HG03108 (cell line): ENCODE data around the gene PBRM1.
"Not testable (repeated sequence)": the region's sequence is repeated elsewhere in the genome, so short reads cannot be mapped to it uniquely, and the experiment has no call there.

Experiments used
- ATAC-seq: cut with Tn5 transposase; IDR thresholded peaks from one replicate; pipeline ENCODE4 v1.9.1; 2021; ENCODE audit warnings: moderate library complexity; ENCODE audit not compliant: unreplicated experiment

The PBRM1 gene

DNA sequence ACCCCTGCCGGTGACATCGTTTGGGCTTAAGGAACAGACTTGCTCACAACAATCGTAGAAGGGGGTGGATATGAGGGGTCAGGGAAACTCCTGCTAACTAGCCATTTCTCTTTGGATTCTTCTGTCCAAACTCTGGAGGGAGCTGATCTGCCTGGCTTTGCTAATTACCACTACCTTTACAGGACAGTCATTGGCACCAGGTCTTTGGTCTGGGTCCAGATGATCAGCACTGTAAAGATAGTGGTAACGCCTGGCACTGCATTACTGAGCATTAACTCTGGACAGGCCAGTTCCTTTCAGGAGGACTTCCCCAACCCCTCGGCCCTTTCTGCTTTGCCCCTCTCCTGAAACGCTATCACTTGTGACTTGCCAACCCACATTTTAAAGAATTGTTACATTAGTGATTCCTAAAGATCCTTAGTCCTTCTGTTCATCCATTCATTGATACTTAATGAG is 148.5 kb downstream of the PBRM1 start:
- ATAC-seq: no peak

DNA sequence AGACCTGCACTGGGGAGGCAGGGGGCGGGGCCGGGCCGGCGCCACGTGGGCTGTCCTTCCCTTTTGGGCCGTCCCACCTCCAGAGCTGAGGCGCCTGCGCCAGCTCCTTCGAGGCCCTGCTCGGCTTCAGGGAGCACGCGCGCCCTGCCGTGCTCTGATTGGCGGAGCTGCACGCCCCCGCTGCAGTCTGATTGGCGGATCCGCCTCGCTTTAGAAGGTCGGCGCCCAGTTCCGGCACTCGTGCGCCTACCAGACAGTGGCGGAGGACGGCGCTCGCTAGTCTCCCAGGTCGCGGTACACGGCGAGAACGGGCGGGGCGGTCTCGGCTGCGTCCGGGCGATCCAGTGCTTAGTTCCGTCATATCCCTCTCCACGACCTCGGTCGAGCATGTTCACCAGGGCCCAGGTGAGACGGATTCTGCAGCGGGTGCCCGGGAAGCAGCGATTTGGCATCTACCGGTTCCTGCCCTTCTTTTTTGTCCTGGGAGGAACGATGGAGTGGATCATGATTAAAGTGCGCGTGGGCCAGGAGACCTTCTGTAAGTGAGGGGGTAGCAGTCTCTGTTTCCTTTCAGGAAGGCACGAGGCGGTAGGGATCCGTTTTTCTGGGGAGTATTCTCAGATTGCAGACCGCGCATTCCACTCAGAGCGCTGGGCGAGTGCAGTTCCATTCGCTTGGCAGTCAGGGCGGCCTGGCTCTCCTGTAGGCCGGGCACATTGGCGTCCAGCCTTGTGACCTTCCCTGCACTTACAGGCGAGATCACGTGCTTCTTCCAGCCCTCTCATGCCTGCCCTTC is 149.1 kb downstream of the PBRM1 start, which contains the start of gene UQCC5:
TSS of gene UQCC5 (plus strand) at position 237 of the 796 bp plus-strand sequence. CDS start at position 388, 151 bp downstream.
- ATAC-seq: peak; percentile 87

DNA sequence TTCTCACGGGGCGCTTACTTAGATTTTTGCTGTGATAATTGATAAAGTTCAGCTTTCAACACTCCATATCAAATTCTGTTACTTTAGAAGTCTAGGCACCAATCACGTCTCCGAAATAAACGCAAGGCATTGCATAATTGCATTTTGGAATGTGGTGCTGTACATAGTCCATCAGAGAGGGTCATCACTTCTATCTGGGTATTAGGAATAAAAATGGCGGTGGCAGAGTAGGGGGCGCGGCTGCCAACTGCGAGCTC is 149.7 kb downstream of the PBRM1 start:
- no peak for ATAC-seq

DNA sequence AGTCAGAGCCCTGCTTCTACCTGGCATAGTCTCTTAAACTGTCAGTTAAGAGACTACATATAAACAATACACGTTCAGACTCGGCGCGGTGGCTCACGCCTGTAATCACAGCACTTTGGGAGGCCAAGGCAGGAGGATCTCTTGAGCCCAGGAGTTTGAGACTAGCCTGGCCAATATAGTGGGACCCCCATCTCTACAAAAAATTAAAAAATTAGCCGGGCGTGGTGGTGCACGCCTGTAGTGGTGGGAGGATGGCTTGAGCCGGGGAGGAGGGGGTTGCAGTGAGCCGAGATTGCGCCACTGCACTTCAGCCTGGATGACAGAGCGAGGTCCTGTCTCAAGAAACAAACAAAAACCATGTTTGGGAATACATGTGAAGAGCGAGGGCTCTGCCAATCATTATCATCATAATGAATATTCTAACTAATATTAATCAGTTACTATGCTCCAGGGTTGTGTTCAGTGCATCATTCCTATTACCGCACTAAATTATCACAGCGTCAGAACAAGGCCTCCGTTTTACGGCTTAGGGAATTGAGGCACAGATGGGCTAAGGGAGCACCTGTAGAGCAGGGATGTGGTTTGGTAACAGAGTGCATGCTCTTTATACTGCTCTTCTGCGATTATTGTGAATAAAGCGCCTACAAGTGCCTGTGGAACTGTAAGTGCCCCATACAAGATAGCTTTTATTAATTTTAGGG is 150.2 kb downstream of the PBRM1 start:
- no peak for ATAC-seq

DNA sequence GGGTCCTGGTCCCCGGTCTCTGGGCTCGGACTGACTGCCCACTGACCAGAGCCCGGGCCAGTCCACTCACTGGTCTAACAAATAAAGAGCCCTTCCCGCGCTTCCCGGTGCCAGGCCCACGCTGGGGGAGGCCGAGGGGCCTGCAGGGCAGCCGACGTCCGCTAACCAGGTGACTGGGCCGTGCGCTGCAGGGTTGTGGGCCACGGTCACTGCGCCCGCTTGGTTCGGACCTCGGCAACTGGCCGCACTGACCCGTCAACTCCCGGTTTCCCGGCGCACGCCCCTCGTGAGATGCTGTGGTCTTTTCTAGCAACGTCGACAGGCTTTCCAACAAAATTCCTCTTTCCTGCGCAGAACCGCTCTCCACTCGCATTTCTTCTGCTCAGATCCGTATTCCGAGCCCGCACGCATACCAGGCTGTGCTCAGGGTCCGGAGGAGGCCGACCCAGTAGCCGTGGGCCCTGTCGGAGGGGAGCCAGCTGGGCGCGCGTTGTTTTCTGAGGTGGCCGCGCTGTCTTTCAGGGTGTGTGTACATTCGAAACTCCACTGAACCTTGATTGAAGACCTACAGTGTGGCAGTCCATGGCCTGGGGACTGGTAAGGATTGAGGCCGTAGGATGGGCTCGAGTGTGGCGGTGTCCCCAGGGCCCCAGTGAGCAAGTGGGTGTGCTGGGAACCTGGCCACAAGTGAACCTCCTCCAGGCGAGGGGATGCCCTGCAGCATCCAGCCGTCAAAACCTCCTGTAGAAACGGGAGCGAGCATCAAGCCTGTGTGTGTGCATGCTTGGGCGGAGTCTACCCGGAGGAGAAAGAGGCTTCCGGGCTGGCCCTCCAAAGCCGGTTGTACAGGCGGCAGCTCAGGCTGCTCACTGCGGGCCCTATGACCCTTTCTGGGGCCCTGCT is 151.2 kb downstream of the PBRM1 start:
- no peak for ATAC-seq

DNA sequence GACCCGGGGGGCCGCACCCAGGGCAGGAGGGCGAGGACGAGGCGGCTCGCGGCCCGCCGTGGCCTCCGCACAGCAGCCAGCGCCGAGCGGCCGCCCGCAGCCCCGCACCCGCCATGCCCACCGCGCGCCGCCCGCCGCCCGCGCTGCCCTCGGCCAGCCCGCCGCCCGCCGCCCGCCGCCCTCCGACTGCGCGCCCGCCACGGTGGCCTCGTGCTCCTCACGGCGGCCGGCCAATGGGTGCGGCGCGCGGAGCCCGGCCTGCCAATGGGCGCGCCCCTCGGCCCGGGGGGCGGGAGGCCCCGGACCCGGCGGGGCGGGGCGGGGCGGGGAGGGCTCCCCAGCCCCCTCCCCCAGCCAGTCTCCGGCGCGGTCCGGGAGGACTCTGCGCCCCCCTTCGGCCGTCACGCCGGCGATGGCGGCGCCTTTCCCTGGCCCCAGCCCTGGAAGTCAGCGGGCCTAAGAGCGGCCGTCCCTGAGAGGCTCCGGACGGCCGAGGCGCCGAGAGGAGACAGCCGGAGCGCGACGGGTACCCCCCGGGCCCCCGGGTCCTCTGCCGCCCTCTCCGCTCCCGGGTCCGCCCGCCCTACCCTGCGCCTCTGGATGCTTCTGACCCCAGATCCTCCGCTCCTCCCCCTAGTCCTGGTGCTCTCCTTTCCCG is 152.0 kb downstream of the PBRM1 start, which contains the start of gene NT5DC2:
TSS of gene NT5DC2 (minus strand) at position 235 of the 658 bp plus-strand sequence. CDS start at position 115, 120 bp downstream.
- ATAC-seq: peak; percentile 25

DNA sequence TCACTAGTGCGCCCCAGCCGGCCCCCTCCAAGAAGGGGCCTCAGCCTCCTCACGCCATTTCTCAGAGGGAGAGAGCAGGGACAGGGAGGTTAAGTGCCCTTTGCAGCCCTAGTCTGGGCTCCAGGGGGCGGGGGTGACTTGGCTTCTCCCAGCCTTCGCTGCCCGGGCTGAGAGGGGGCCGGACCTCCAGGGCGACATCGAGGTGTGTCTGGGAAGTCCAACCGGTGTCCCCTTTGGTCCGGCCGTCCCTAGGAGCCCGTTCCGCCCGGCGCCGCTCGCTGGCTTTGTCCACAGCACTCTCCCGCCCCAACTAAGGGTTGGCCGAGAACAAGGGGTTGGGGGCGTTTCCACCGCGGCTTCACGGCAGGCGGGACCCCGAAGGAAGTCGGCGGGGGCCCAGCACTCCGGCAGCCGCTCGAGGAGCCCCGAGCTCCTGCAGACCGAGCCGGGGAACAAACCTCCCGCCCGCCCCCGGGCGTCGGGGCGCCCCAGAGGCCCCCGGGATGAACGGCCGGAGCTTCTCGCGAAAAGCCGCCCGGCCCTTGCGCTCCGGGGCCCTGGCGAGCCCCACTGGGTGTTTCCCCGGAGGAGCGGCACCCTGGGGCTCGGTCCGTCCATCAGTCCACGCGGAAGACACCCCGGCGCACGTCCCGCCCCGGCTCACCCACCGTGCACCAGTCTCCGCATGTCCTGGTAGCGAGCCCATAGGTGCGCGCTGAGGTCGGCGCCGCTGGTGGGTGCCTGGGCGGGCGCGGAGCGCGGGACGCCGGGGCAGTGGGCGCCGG is 152.7 kb downstream of the PBRM1 start:
- no peak for ATAC-seq

DNA sequence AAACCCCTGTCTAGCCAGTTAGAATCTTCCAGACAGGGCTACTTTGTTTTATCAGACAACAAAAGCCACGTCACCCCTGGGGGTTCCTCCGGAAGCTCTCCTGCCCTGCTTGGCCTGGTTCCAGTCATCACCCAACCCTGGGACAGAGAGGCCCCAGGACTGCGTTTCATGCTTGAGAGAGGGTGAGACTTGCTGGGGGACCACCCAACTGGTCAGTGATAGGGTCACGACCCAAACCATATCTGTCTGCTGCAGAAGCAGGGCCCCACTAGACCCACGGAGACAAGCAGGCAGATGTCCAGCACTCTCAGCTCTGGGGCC is 153.2 kb downstream of the PBRM1 start:
- no peak for ATAC-seq

DNA sequence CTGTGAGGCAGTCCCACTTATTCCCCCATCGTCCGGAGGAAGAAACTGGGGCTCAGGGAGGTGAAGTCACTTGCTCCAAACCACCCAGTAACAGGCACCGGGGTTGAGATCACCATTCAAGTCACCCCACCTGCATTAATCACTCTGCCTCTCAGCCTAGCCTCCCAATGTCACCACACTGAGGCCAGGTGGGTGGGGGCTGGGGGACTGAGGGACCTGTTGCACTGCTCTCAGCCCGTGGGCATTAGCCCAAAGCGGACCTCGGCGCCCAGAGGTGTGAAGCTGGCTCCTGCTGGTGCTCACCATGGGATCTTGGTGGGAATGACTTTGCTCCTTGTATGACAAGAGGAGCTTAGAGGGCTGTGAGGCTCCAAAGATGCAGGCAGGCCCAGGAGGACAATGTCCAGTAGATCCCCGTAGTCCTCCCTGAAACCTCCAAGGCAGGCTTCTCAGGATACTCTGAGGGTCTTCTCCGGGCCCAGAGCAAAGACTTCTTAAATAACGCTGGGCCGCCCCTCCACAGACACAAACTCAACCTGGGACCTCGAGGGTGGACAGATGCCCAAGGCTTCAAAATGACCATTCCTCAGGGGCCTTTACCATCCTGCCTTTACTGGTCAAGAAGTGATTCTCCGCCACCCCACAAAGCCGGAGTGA is 153.7 kb downstream of the PBRM1 start:
- ATAC-seq: no peak

DNA sequence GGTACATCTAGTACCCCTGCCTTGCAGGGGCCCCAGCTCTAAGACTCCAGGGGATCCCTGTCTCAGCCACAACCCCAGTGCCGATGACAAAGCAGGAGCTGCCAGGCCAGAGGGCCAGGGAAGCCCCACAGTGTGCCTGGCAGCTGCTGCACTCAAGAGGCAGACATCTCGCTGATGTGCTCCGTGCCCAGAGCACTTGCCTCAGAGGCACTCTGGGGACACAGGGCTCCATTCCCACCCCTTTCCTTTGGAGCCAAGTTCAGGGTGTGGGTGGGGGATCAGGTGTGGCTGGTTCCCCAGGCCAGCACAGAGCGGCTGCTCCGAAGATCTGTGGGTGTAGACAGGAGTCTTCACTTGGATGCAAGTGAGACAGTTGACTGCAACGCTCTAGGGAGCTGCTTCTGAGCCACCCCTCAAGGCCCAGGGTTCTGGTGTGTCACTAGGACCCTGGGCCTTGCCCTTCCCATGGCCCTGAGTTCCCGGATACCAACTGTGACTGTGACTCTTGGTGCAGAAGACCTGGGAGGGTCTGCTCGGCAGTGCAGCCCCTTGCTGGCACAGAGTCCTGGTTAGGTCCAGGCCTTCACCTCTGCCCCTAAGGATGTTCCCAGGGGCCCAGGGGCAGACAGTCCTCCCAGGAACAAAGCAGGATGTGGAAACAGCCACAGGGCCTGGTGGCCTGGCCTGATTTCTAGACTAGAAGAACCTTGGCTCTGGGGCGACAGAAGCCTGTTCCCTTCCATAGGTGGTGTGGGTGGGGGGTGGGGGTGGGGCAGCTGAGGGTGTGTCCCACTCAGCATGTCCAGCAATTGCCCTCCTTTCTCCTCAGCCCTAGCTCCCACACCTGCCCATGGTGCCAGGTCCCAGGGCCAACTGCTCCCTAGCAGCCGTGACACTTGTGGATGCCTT is 154.5 kb downstream of the PBRM1 start:
- no peak for ATAC-seq

DNA sequence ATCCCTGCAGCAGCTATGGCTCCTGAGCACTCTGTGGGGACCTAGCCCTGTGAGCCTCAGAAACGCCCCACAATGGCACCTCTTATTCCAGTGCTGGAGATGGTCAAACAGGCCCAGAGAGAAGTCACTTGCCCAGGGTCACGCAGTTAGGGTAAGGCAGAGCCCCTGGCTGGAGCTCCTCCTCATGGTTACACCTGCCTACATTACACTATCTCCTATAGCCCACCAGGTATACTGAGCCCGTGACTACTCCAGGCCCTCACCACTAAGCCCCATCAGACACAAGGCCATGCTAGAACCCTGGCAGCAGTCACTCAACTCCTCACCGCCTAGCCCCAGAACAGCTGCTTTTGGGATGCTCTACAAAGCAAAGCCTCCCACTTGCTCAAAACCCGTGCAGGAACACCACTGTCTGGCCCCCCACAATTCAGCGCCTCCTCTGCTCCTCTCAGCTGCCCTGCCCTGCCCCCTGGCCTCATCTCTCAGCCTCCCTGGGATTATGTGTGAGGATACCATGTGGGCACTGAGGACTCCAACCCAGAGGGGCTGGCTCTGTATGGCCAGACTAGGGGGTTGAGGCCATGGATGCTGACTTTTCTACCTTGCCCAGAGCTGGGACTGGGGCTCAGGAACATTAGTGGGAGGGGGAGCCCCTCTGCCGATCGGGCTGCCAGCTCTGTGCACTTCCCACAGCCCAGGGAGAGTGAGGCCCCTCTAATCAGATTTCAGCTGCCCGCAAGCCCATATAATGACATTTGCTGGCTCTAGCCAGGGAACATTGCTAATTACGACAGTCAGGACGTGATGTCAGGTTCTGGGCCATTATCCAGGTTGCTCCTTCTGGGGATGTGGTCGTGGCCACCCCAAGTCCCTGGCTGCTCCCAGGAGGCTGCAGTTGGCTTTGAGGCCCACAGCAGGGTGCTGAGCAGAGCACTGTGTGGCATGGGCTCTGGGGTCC is 156.1 kb downstream of the PBRM1 start:
- ATAC-seq: no peak

DNA sequence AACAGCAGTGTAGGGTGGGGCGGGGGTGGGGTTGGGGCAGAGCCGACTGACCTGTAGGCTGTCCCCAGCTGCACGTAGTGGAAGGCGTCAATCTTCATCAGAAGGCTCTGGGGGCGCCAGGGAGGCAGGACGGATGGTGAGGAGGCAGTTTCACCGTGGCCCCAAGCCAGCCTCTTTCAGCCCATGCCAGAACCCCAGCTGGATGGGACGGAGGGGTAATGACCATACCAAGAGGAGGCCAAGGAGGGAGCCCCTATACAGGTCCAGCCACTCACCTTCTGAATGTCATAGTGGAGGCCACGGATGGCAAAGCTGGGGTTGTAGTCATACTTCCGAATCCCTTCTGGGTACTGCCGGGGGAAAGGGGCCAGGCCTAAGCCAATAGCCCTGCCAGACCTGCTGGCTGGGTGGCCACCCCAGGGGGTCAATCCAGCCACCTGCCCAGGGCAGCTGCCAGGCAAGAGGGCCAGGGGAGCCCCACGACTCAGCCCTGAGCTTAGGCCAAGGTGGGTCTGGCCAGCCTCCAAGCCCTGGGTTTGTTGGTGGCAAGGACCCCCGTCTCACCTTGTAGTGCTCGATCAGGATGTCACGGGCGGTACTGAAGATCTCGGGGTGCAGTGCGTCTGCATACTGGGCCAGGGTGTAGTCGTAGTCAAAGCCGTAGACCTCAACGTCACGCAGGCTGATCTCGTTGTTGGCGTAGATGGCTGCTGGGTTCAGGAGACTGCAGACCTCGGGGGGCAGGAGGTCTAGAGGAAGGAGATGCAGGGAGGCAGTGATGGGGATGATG is 156.9 kb downstream of the PBRM1 start:
- no peak for ATAC-seq

DNA sequence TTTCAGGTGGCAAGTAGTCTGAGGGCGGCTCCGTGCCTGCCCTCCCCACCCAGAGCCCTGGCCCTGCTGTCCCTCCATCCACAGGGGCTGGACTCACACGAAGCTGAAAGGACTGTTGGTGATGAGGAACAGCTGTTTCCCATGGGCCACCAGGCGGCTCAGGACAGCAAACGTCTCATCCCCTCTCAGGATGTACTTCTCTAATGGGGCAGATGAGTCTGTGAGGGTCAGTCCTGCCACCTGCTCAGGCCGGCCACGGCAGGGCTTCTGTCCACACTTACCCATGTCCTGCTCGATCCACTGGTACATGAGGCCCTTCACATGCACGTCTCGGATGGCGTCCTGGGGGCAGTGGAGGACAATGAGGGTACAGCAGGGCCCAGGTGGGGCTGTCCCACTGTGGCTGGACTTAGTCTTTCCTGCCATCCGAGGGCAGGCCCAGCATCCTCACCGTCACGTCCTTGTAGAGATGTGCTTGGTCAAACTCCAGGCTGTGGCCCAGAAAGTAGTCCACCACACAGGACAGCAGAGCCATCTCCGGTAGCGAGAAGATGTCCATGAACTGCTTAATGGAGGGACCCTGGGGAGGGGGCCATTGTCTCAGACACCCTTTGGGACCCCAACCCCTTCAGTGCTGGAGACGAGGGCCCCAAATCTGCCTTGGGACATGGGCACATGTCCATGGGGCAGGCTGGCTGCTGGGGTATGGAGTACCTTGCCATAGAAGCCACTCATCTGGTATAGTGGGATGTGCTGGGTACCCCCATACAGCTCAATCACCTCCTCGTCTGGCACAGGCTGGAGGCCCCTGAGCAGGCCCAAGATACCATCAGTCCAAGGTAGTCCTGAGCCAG is 157.8 kb downstream of the PBRM1 start:
- no peak for ATAC-seq

DNA sequence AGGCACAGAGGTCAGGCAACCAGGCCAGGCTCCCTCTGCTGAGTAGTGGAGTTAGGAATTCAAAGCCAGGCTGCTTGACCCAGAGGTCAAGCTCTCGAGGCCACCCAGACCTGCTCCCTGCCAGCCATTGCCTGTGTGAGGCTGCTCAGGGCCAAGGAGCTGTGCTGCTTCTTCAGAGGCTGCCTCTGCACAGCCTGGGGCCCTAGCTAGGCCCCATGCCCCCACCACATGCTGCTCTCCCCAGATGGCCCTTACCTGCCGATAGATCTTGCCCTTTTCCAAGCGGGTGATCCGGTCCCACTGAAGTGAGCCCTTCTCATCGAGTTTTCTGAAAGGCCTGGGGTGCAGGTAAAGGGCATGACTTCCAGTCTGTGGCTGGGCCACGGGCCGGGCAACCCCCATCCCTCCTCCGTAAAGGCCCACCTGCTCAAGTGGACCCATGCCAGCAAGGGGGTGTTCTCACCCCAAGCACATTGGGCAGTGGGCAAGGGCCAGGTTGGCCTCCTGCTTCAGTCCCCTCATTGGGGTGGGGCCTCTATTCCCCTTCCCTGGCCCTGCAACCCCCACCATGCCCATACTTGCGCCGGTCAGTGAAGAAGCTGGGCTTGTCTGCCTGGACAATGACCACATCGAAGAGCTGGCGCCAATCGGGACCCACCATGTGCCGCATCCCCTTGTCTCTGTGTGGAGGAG is 158.5 kb downstream of the PBRM1 start:
- no peak for ATAC-seq

DNA sequence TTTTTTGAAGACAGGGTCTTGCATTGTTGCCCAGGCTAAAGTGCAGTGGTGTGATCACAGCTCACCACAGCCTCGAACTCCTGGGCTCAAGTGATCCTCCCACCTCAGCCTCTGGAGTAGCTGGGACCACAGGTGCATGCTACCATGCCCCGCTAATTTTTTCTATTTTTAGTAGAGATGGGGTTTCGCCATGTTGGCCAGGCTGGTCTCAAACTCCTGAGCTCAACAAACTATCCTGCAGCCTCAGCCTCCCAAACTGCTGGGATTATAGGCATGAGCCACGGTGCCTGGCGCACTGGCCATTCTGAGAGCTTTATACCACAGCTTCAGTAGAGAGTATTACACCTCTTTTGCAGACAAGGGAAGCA is 159.1 kb downstream of the PBRM1 start:
- not testable (repeated sequence) for ATAC-seq
